Prostate gland (tissue), 2 donors: Measurements from ENCODE around the gene ZKSCAN5. TPM values are rescaled to one million over a fixed set of nuclear protein-coding genes. Genes with fewer than 3 reads are reported as not detected.

Experiments used
- DNase-seq: peaks from one replicate; pipeline ENCODE4 v3.0.0-alpha.2; 2019; ENCODE audit warnings: low spot score
- H3K27ac ChIP-seq, 2 donors: fragments of 200-600 bp; sonication (generic); 2 replicates each; pipeline ENCODE4 v1.5.1; 2017 to 2019
- H3K27me3 ChIP-seq: fragments of 200-600 bp; sonication (generic); replicated peaks from 2 replicates; pipeline ENCODE4 v1.5.1; 2019; ENCODE audit not compliant: insufficient read depth
- H3K36me3 ChIP-seq, 2 donors: fragments of 200-600 bp; sonication (generic); 1 replicate in 1 of 2; 2 replicates in 1 of 2; pipeline versions ENCODE4 v1.5.1 to v1.8.1; 2017 to 2019
- H3K4me1 ChIP-seq: fragments of 200-600 bp; sonication (generic); replicated peaks from 2 replicates; pipeline ENCODE4 v1.5.1; 2019
- H3K4me3 ChIP-seq, 2 donors: fragments of 200-600 bp; sonication (generic); 2 replicates each; pipeline ENCODE4 v1.5.1; 2017 to 2019
- H3K9me3 ChIP-seq: fragments of 200-600 bp; sonication (generic); 2 replicates; pipeline ENCODE4 v1.5.1; 2017
- POLR2A ChIP-seq: fragments of 450-650 bp; IDR thresholded peaks from one replicate; pipeline ENCODE4 v1.6.1; 2016; ENCODE audit warnings: antibody characterized with exemption, mild to moderate bottlenecking
- POLR2AphosphoS5 ChIP-seq: sonication (generic); formaldehyde crosslinking; IDR thresholded peaks from one replicate; pipeline ENCODE4 v1.6.1; 2017; ENCODE audit warnings: antibody characterized with exemption
- WGBS: methylation state at CpG from one replicate; pipeline ENCODE4 v1.1.5; 2018; 5-methylcytosine and 5-hydroxymethylcytosine counted together
- intact Hi-C: fragments of 100-400 bp; cut with DNase I; formaldehyde crosslinking; loops from one replicate; pipeline ENCODE4 v1.14.2; 2022
- total RNA-seq, 2 donors: library from RNA; depleted of rRNA; stranded (reverse); fragments of >200 nt; gene quantifications; one replicate each; pipeline ENCODE4 v1.1.0, GENCODE V29; 2016
- TF ChIP-seq, protein P1 (sequence below), 4 experiments: fragments of 200-600 bp in 2 of 4; fragments of 450-650 bp in 2 of 4; sonication (generic) in 2 of 4; IDR thresholded peaks; 1 replicate in 3 of 4; 2 replicates in 1 of 4; pipeline ENCODE4 v1.5.1; 2016 to 2019; ENCODE audit warnings: antibody characterized with exemption in 4 of 4, mild to moderate bottlenecking in 2 of 4, moderate library complexity in 2 of 4

The ZKSCAN5 gene
- total RNA-seq, 2 donors from 2014 or later = 7.8 to 13.2 TPM

DNA sequence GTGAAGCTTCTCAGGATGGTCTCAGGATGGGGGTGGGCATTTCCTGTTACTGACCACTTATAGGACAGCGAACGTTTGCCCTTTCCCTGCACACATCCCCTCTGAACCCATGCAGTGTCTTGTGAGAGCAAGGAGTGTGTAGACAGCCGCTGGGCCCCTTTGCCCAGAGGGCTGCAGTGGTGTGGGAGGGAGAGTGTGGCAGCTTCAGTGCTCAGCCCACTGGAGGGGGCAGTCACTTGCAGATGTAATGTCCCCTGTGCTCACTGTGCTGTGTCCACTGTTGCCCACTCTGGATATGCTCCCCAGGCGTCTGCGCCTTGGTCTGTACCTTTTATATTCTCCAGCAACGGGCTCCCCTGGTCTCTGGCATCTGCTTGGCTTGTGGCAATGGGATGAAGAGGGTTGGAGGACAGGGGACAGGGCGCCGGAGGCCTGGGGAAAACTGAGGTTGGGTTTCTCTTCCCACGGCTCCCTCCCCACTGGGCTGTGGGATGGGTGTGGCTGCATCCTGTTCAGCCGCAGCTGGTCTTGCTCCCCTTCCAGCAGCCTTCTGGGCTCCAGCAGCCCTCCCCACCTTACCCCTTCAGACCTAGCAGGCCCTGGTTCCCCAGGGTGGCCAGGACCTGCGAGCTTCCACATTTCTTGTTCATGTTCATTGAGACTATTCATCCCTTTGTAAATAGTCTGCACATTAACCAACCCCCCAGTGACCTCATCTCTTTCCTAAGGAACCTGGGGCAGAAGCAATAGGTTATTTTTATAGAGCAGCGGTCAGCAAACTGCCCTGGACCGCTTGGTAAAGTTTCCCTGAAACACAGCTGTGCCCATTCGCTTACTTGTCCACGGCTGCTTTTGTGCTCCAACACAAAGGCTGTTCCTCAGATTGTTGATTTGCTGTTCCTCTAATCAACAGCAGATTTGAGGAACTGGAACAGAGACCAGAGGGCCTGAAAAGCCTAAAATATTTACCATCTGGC, 25.7 kb upstream of the ZKSCAN5 start:
- no peak overlapping the region for H3K4me3 ChIP-seq
- TF ChIP-seq POLR2AphosphoS5 (no peak), POLR2A (no peak)
- TF ChIP-seq, protein P1, sequence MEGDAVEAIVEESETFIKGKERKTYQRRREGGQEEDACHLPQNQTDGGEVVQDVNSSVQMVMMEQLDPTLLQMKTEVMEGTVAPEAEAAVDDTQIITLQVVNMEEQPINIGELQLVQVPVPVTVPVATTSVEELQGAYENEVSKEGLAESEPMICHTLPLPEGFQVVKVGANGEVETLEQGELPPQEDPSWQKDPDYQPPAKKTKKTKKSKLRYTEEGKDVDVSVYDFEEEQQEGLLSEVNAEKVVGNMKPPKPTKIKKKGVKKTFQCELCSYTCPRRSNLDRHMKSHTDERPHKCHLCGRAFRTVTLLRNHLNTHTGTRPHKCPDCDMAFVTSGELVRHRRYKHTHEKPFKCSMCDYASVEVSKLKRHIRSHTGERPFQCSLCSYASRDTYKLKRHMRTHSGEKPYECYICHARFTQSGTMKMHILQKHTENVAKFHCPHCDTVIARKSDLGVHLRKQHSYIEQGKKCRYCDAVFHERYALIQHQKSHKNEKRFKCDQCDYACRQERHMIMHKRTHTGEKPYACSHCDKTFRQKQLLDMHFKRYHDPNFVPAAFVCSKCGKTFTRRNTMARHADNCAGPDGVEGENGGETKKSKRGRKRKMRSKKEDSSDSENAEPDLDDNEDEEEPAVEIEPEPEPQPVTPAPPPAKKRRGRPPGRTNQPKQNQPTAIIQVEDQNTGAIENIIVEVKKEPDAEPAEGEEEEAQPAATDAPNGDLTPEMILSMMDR (IDR thresholded peaks at IDR 0.05) = no peak
- no peak for DNase-seq
- H3K27ac ChIP-seq = peak overlapping the region in 1 of 2 donors; percentile 31
- H3K36me3 ChIP-seq = no peaks in the 10 kb centered on the region
- H3K27me3 ChIP-seq = no peaks in the 10 kb centered on the region
- no peaks in the 10 kb centered on the region for H3K9me3 ChIP-seq
- WGBS = 76% methylated on average over 15 of the region's 15 CpGs
- intact Hi-C loops = no loop called here
- no peaks in the 10 kb centered on the region for H3K4me1 ChIP-seq

DNA sequence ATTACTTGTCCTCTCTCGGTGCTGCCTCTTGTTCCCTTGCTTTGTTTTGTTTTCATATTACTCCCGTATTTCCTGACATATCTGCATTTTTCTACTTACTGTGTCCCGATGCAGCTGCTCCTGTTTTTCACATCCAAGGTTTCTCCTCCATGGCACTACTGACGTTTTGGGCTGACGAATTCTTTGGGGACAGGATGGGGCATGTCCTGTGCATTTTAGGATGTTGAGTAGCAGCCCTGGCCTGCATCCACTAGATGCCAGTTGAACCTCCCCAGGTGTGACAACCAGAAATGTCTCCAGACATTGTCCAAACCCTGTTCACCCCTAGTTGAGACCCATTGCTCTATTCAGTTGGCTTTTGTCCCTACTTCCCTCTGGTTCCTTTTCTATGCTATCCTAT, 19.4 kb upstream of the ZKSCAN5 start:
- TF ChIP-seq POLR2A (no peak), POLR2AphosphoS5 (no peak)
- TF ChIP-seq, protein P1 (IDR thresholded peaks at IDR 0.05) = no peak

DNA sequence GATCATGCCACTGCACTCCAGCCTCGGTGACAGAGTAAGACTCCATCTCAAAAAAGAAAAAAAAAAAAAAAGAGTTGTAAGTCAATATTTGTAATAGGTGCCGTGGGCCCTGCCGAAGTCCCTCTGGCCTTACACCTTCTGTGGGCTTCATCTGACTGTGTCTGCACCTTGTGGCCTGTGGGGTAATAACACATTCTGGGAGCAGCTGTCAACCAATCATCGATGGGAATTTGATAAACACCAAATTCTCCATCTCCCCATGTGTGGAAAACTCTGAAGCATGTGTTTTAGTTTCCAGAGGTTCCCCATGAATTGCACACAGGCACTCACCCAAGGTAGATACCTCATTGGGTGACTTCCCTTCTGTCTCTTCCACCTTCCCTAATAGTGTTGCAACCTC, 15.2 kb upstream of the ZKSCAN5 start:
- Histone ChIP-seq H3K27me3 (no peaks in the 10 kb centered on the region), H3K4me3 (no peak overlapping the region), H3K9me3 (no peaks in the 10 kb centered on the region), H3K4me1 (no peaks in the 10 kb centered on the region), H3K36me3 (peaks cover 11 to 15% of the 10 kb centered on the region in 2 donors), H3K27ac (no peak overlapping the region)
- 75% methylated on average over 4 of the region's 4 CpGs for WGBS
- TF ChIP-seq, protein P1 (IDR thresholded peaks at IDR 0.05) = no peak
- no peak for TF ChIP-seq POLR2A
- no peak for TF ChIP-seq POLR2AphosphoS5
- no peak for DNase-seq
- intact Hi-C loops = no loop called here

More for the DNA sequence above, 19.4 kb upstream of the ZKSCAN5 start:
- no peaks in the 10 kb centered on the region for H3K27me3 ChIP-seq
- no peak overlapping the region for H3K27ac ChIP-seq
- intact Hi-C loops = no loop called here
- H3K4me3 ChIP-seq = no peak overlapping the region
- H3K4me1 ChIP-seq = no peaks in the 10 kb centered on the region
- no peaks in the 10 kb centered on the region for H3K9me3 ChIP-seq
- no peaks in the 10 kb centered on the region for H3K36me3 ChIP-seq
- 51% methylated on average over 5 of the region's 5 CpGs for WGBS
- DNase-seq = no peak

DNA sequence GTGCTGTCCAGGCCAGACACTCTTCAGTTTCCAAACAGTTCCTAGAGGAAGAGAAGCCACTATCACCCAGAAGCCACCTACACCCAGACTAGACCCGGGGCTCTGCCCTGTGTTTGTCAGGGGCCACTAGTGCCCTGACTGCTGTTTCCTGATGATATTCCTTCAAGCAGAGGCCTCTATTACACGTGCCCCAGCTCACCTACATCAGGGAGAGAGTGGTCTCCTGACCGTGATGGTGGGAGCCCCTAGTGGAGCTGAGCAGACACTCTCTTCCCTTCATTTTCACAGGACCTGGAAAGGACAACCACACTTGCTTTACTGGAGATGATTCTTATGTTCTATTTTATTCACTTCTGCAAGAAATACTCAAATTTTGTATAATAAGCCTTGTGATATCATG, 13.6 kb upstream of the ZKSCAN5 start:
- Histone ChIP-seq H3K27ac (no peak overlapping the region), H3K27me3 (no peaks in the 10 kb centered on the region), H3K4me3 (no peak overlapping the region), H3K36me3 (peaks cover 13 to 21% of the 10 kb centered on the region in 2 donors), H3K4me1 (no peaks in the 10 kb centered on the region), H3K9me3 (no peaks in the 10 kb centered on the region)
- TF ChIP-seq POLR2A (no peak), POLR2AphosphoS5 (no peak)
- TF ChIP-seq, protein P1 (IDR thresholded peaks at IDR 0.05) = no peak
- no peak for DNase-seq
- WGBS = 52% methylated on average over 3 of the region's 3 CpGs
- intact Hi-C loops = no loop called here

DNA sequence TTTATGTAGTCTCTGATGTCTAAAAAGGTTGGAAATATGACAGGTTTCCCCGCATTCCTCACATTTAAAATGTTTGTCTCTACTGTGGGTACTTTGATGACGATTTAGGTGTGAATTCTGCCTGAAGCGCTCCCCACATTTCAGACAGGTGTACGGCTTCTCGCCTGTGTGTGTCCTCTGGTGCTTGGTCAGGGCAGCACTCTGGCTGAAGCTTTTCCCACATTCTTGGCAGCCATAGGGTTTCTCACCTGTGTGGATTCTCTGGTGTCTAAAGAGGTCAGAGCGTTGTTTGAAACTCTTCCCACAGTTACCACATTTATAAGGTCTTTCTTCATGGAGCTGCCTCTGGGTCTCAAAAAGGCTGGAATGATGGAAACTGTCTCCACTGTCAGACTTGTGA, 10.6 kb upstream of the ZKSCAN5 start:
- intact Hi-C loops = no loop called here
- Histone ChIP-seq H3K4me1 (no peaks in the 10 kb centered on the region), H3K9me3 (no peaks in the 10 kb centered on the region), H3K36me3 (peaks cover 13 to 26% of the 10 kb centered on the region in 2 donors), H3K27ac (no peak overlapping the region), H3K4me3 (no peak overlapping the region), H3K27me3 (no peaks in the 10 kb centered on the region)
- no peak for DNase-seq
- TF ChIP-seq POLR2A = no peak
- 97% methylated on average over 6 of the region's 6 CpGs for WGBS
